MM.1S (cell line): Measurements from ENCODE around the gene PCDH9.

Source experiments
- CTCF ChIP-seq: fragments of 300-600 bp; sonication (generic); IDR thresholded peaks from 2 replicates; pipeline ENCODE4 v1.5.1; 2016; ENCODE audit warnings: antibody characterized with exemption, low read length, mixed read lengths
- EZH2 ChIP-seq: fragments of 300-600 bp; sonication (generic); optimal IDR thresholded peaks from 2 replicates; pipeline ENCODE3; 2017; ENCODE audit warnings: low read depth, mild to moderate bottlenecking, antibody characterized with exemption, low read length, mixed read lengths

DNA sequence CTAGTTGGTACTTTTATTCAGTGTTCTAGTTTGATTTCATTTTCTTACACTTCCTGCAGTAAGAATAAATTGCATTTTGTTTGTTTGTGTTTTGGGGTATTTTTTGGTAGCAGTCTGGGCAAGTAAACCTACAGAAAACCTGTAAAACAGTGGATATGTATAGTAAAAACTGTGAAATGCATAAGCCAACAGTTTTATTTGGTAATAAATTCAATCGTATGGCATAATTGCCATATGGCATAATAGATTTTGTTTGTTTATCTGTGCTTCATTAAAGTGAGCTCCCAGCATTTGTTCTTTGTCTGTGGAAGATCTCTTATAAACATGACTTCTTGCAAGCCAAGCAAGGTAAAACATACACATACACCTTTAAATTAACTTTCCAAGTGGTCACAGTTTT lies 111.9 kb downstream of the PCDH9 start:
- no peak for TF ChIP-seq CTCF
- TF ChIP-seq EZH2, result no peak
